Smooth muscle cell (in vitro differentiated cells): ENCODE results near the gene MPND. TPM values are rescaled to one million over a fixed set of nuclear protein-coding genes. Genes with fewer than 3 reads are reported as not detected.
A peak's percentile ranks its signal among the peaks of the same experiment; 100 is the strongest.

Experiments
- DNase-seq: peaks from one replicate; lab custom pipeline; 2025; ENCODE audit not compliant: unreplicated experiment; lab: John Stamatoyannopoulos, UW
- H2AFZ ChIP-seq: fragments of 200-600 bp; sonication (generic); 2 replicates; pipeline ENCODE4 v1.6.0; 2016; ENCODE audit warnings: antibody characterized with exemption, low read depth, mild to moderate bottlenecking
- H3F3A ChIP-seq: fragments of 200-600 bp; sonication (generic); 2 replicates; pipeline ENCODE4 v1.6.0; 2017; ENCODE audit warnings: antibody characterized with exemption, low read depth
- H3K27ac ChIP-seq: fragments of 200-600 bp; sonication (generic); 2 replicates; pipeline ENCODE4 v1.5.1; 2016; ENCODE audit warnings: low read depth, mild to moderate bottlenecking
- H3K27me3 ChIP-seq: fragments of 200-600 bp; sonication (generic); 2 replicates; pipeline ENCODE4 v1.6.1; 2016; ENCODE audit warnings: low read depth, mild to moderate bottlenecking
- H3K36me3 ChIP-seq: fragments of 200-600 bp; sonication (generic); 2 replicates; pipeline ENCODE4 v1.5.1; 2016; ENCODE audit warnings: low read depth
- H3K4me1 ChIP-seq: fragments of 200-600 bp; sonication (generic); 2 replicates; pipeline ENCODE4 v1.5.1; 2016; ENCODE audit warnings: low read depth
- H3K4me2 ChIP-seq: fragments of 200-600 bp; sonication (generic); 2 replicates; pipeline ENCODE4 v1.6.0; 2016; ENCODE audit warnings: mild to moderate bottlenecking
- H3K4me3 ChIP-seq: fragments of 200-600 bp; sonication (generic); 2 replicates; pipeline ENCODE4 v1.5.1; 2016; ENCODE audit warnings: mild to moderate bottlenecking
- H3K79me2 ChIP-seq: fragments of 200-600 bp; sonication (generic); 2 replicates; pipeline ENCODE4 v1.6.0; 2016; ENCODE audit warnings: low read depth, mild to moderate bottlenecking
- H3K9ac ChIP-seq: fragments of 200-600 bp; sonication (generic); 2 replicates; pipeline ENCODE4 v1.6.0; 2016; ENCODE audit warnings: low read depth
- H3K9me3 ChIP-seq: fragments of 200-600 bp; sonication (generic); replicated peaks from 2 replicates; pipeline ENCODE4 v1.5.1; 2016; ENCODE audit warnings: low read depth
- H4K20me1 ChIP-seq: fragments of 200-600 bp; sonication (generic); 2 replicates; pipeline ENCODE4 v1.6.0; 2016; ENCODE audit warnings: low read depth
- CTCF ChIP-seq: fragments of 200-600 bp; sonication (generic); IDR thresholded peaks from 2 replicates; pipeline ENCODE4 v1.5.1; 2017; ENCODE audit warnings: borderline replicate concordance, mild to moderate bottlenecking, antibody characterized with exemption; ENCODE audit not compliant: insufficient read depth, poor library complexity, severe bottlenecking
- WGBS: methylation state at CpG from one replicate; pipeline ENCODE4 v1.1.7; 2016; ENCODE audit warnings: low lambda C conversion rate; 5-methylcytosine and 5-hydroxymethylcytosine counted together
- polyA plus RNA-seq: library from polyadenylated mRNA; unstranded; fragments of >200 nt; fragmentation: Nextera tagmentation; extraction: Ambion mirVana; gene quantifications from 2 replicates; pipeline ENCODE4 v1.2.1, GENCODE V29; 2016
- total RNA-seq: library from RNA; depleted of rRNA; stranded (reverse); fragments of >200 nt; gene quantifications from 2 replicates; pipeline ENCODE4 v1.2.3, GENCODE V29; 2014

The MPND gene
- total and polyA plus RNA-seq, 2 experiments from 2014 or later, result 3.9 to 10.9 TPM

- no peak overlapping the region for H3K27ac ChIP-seq
- H3K4me2 ChIP-seq, result no peak overlapping the region
- H3K79me2 ChIP-seq, result no peaks in the 10 kb centered on the region
- no peaks in the 10 kb centered on the region for H3K36me3 ChIP-seq
- H3K27me3 ChIP-seq, result no peaks in the 10 kb centered on the region
- no peak for TF ChIP-seq CTCF
- no peak for DNase-seq
- H2AFZ ChIP-seq, result no peak overlapping the region
- no peaks in the 10 kb centered on the region for H3F3A ChIP-seq
- no peak overlapping the region for H3K9ac ChIP-seq
- H4K20me1 ChIP-seq, result no peaks in the 10 kb centered on the region
- peaks cover 9% of the 10 kb centered on the region for H3K4me1 ChIP-seq
- no peaks in the 10 kb centered on the region for H3K9me3 ChIP-seq
- 97% methylated on average over 37 of the region's 37 CpGs for WGBS
- no peak overlapping the region for H3K4me3 ChIP-seq
These were observed 20.3 kb upstream of the MPND start for GRCh38 chr19:4322942-4323665.

- Histone ChIP-seq H3K27me3 (no peaks in the 10 kb centered on the region), H3F3A (no peaks in the 10 kb centered on the region), H3K4me3 (no peak overlapping the region), H3K4me2 (no peak overlapping the region), H3K36me3 (no peaks in the 10 kb centered on the region), H3K79me2 (no peaks in the 10 kb centered on the region), H3K9ac (no peak overlapping the region), H3K4me1 (peaks cover 9% of the 10 kb centered on the region), H3K27ac (no peak overlapping the region), H2AFZ (no peak overlapping the region), H4K20me1 (no peaks in the 10 kb centered on the region), H3K9me3 (no peaks in the 10 kb centered on the region)
- 95% methylated on average over 9 of the region's 9 CpGs for WGBS
- TF ChIP-seq CTCF, result no peak
- DNase-seq, result no peak
These were observed 19.7 kb upstream of the MPND start for GRCh38 chr19:4323692-4324091.

GRCh38 chr19:4324228-4324627, 19.1 kb upstream of the MPND start:
- Histone ChIP-seq H3K27me3 (no peaks in the 10 kb centered on the region), H3K27ac (no peak overlapping the region), H4K20me1 (no peaks in the 10 kb centered on the region), H2AFZ (no peak overlapping the region), H3K9ac (no peak overlapping the region), H3K4me2 (no peak overlapping the region), H3K4me1 (peaks cover 9% of the 10 kb centered on the region), H3F3A (no peaks in the 10 kb centered on the region), H3K79me2 (no peaks in the 10 kb centered on the region), H3K36me3 (no peaks in the 10 kb centered on the region), H3K9me3 (no peaks in the 10 kb centered on the region), H3K4me3 (no peak overlapping the region)
- DNase-seq, result no peak
- 91% methylated on average over 12 of the region's 12 CpGs for WGBS
- TF ChIP-seq CTCF, result no peak

GRCh38 chr19:4326215-4326836, 17.0 kb upstream of the MPND start:
- Histone ChIP-seq H3K4me2 (peak overlapping the region; percentile 83), H3K4me1 (peaks cover 9% of the 10 kb centered on the region), H4K20me1 (no peaks in the 10 kb centered on the region), H3K27me3 (no peaks in the 10 kb centered on the region), H3K79me2 (no peaks in the 10 kb centered on the region), H3K36me3 (no peaks in the 10 kb centered on the region), H3K9me3 (no peaks in the 10 kb centered on the region), H3K4me3 (no peak overlapping the region), H3K9ac (no peak overlapping the region), H3K27ac (no peak overlapping the region), H2AFZ (no peak overlapping the region), H3F3A (no peaks in the 10 kb centered on the region)
- 67% methylated on average over 13 of the region's 13 CpGs for whole genome bisulfite sequencing
- TF ChIP-seq CTCF, result no peak
- no peak for DNase-seq
